Measurements from ENCODE around the gene SLC5A9. TPM values are rescaled to one million over a fixed set of nuclear protein-coding genes. Genes with fewer than 3 reads are reported as not detected.
"Not testable (repeated sequence)": the region's sequence is repeated elsewhere in the genome, so short reads cannot be mapped to it uniquely, and the experiment has no call there.

Gene SLC5A9
- polyA plus RNA-seq, 1 donor (not counting 4 experiments of a cell fraction or from before 2014, with no cell fraction given): not detected

GRCh38 chr1:48208251-48208650 is 14.3 kb upstream of the SLC5A9 start:
- no peak overlapping the region for H3K4me3 ChIP-seq (ENCODE audit: control insufficient read depth in 2 of 3, extremely low read depth in 1 of 3, insufficient read depth in 2 of 3, low read depth in 1 of 3, low read length in 3 of 3)
- H3K27me3 ChIP-seq (ENCODE audit: control insufficient read depth, extremely low read depth, insufficient read depth, low read length): no peaks in the 10 kb centered on the region
- H3K4me1 ChIP-seq (ENCODE audit: control insufficient read depth, extremely low read depth, insufficient read depth, low read length): no peaks in the 10 kb centered on the region
- H3K9ac ChIP-seq (ENCODE audit: control insufficient read depth, extremely low read depth, insufficient read depth, low read length): no peak overlapping the region
- no peaks in the 10 kb centered on the region for H3K36me3 ChIP-seq (ENCODE audit: control insufficient read depth in 2 of 2, extremely low read depth in 1 of 2, insufficient read depth in 2 of 2, low read length in 2 of 2)
- H3K4me2 ChIP-seq (ENCODE audit: control insufficient read depth, extremely low read depth, insufficient read depth, low read depth, low read length): no peak overlapping the region
- H3K27ac ChIP-seq (ENCODE audit: control insufficient read depth, insufficient read depth, low read length): no peak overlapping the region
- TF ChIP-seq EZH2 (IDR thresholded peaks at IDR 0.05; ENCODE audit: low read length) (no peak), CTCF (optimal IDR thresholded peaks at IDR 0.05 in 1 of 3, IDR thresholded peaks at IDR 0.05 in 1 of 3, conservative IDR thresholded peaks at IDR 0.05 in 1 of 3; ENCODE audit: extremely low read depth in 1 of 3, insufficient read depth in 2 of 3, low read length in 3 of 3) (no peak)
- no peaks in the 10 kb centered on the region for H3K9me1 ChIP-seq (ENCODE audit: control insufficient read depth, extremely low read depth, insufficient read depth, low read length)
- H3K9me3 ChIP-seq (ENCODE audit: control insufficient read depth, low read depth, low read length): no peaks in the 10 kb centered on the region
- no peaks in the 10 kb centered on the region for H3K79me2 ChIP-seq (ENCODE audit: control insufficient read depth, insufficient read depth, low read length)
- DNase-seq (ENCODE audit: low read depth, low spot score) (no peak), FAIRE-seq (no peak)
- no peaks in the 10 kb centered on the region for H4K20me1 ChIP-seq (ENCODE audit: control insufficient read depth, extremely low read depth, insufficient read depth, low read length)
- dilution Hi-C loops (cut with MboI; ENCODE audit: extremely low pct_ligation_motif_present, low sequenced_read_pairs): no loop called here
- H2AFZ ChIP-seq (ENCODE audit: control insufficient read depth, low read length): no peak overlapping the region

GRCh38 chr1:48208652-48209051 is 13.9 kb upstream of the SLC5A9 start:
- H3K4me3 ChIP-seq (ENCODE audit: control insufficient read depth in 2 of 3, extremely low read depth in 1 of 3, insufficient read depth in 2 of 3, low read depth in 1 of 3, low read length in 3 of 3): no peak overlapping the region
- H3K4me1 ChIP-seq (ENCODE audit: control insufficient read depth, extremely low read depth, insufficient read depth, low read length): no peaks in the 10 kb centered on the region
- H3K27ac ChIP-seq (ENCODE audit: control insufficient read depth, insufficient read depth, low read length): no peak overlapping the region
- no peak for FAIRE-seq
- H3K9ac ChIP-seq (ENCODE audit: control insufficient read depth, extremely low read depth, insufficient read depth, low read length): no peak overlapping the region
- H3K27me3 ChIP-seq (ENCODE audit: control insufficient read depth, extremely low read depth, insufficient read depth, low read length): no peaks in the 10 kb centered on the region
- no peak overlapping the region for H2AFZ ChIP-seq (ENCODE audit: control insufficient read depth, low read length)
- H3K36me3 ChIP-seq (ENCODE audit: control insufficient read depth in 2 of 2, extremely low read depth in 1 of 2, insufficient read depth in 2 of 2, low read length in 2 of 2): no peaks in the 10 kb centered on the region
- dilution Hi-C loops (cut with MboI; ENCODE audit: extremely low pct_ligation_motif_present, low sequenced_read_pairs): no loop called here
- H3K9me1 ChIP-seq (ENCODE audit: control insufficient read depth, extremely low read depth, insufficient read depth, low read length): no peaks in the 10 kb centered on the region
- no peak overlapping the region for H3K4me2 ChIP-seq (ENCODE audit: control insufficient read depth, extremely low read depth, insufficient read depth, low read depth, low read length)
- DNase-seq (ENCODE audit: low read depth, low spot score): no peak
- no peaks in the 10 kb centered on the region for H4K20me1 ChIP-seq (ENCODE audit: control insufficient read depth, extremely low read depth, insufficient read depth, low read length)
- TF ChIP-seq CTCF (optimal IDR thresholded peaks at IDR 0.05 in 1 of 3, IDR thresholded peaks at IDR 0.05 in 1 of 3, conservative IDR thresholded peaks at IDR 0.05 in 1 of 3; ENCODE audit: extremely low read depth in 1 of 3, insufficient read depth in 2 of 3, low read length in 3 of 3): no peak
- TF ChIP-seq EZH2 (IDR thresholded peaks at IDR 0.05; ENCODE audit: low read length): no peak
- no peaks in the 10 kb centered on the region for H3K9me3 ChIP-seq (ENCODE audit: control insufficient read depth, low read depth, low read length)
- H3K79me2 ChIP-seq (ENCODE audit: control insufficient read depth, insufficient read depth, low read length): no peaks in the 10 kb centered on the region

- H3K27me3 ChIP-seq (ENCODE audit: control insufficient read depth, extremely low read depth, insufficient read depth, low read length); H3K27ac ChIP-seq (ENCODE audit: control insufficient read depth, insufficient read depth, low read length); dilution Hi-C loops (cut with MboI; ENCODE audit: extremely low pct_ligation_motif_present, low sequenced_read_pairs); H4K20me1 ChIP-seq (ENCODE audit: control insufficient read depth, extremely low read depth, insufficient read depth, low read length); H3K9me3 ChIP-seq (ENCODE audit: control insufficient read depth, low read depth, low read length); H3K36me3 ChIP-seq (ENCODE audit: control insufficient read depth in 2 of 2, extremely low read depth in 1 of 2, insufficient read depth in 2 of 2, low read length in 2 of 2); H3K9me1 ChIP-seq (ENCODE audit: control insufficient read depth, extremely low read depth, insufficient read depth, low read length); H2AFZ ChIP-seq (ENCODE audit: control insufficient read depth, low read length); H3K4me2 ChIP-seq (ENCODE audit: control insufficient read depth, extremely low read depth, insufficient read depth, low read depth, low read length); FAIRE-seq; H3K4me3 ChIP-seq (ENCODE audit: control insufficient read depth in 2 of 3, extremely low read depth in 1 of 3, insufficient read depth in 2 of 3, low read depth in 1 of 3, low read length in 3 of 3); H3K4me1 ChIP-seq (ENCODE audit: control insufficient read depth, extremely low read depth, insufficient read depth, low read length); H3K9ac ChIP-seq (ENCODE audit: control insufficient read depth, extremely low read depth, insufficient read depth, low read length); H3K79me2 ChIP-seq (ENCODE audit: control insufficient read depth, insufficient read depth, low read length); DNase-seq (ENCODE audit: low read depth, low spot score): not testable (repeated sequence)
Measured at GRCh38 chr1:48213462-48213861, 9.1 kb upstream of the SLC5A9 start.

GRCh38 chr1:48214366-48214765 is 8.2 kb upstream of the SLC5A9 start:
- H3K9ac ChIP-seq (ENCODE audit: control insufficient read depth, extremely low read depth, insufficient read depth, low read length); H3K4me1 ChIP-seq (ENCODE audit: control insufficient read depth, extremely low read depth, insufficient read depth, low read length); H3K79me2 ChIP-seq (ENCODE audit: control insufficient read depth, insufficient read depth, low read length); H3K9me3 ChIP-seq (ENCODE audit: control insufficient read depth, low read depth, low read length); dilution Hi-C loops (cut with MboI; ENCODE audit: extremely low pct_ligation_motif_present, low sequenced_read_pairs); H3K27ac ChIP-seq (ENCODE audit: control insufficient read depth, insufficient read depth, low read length); H3K4me2 ChIP-seq (ENCODE audit: control insufficient read depth, extremely low read depth, insufficient read depth, low read depth, low read length); H3K27me3 ChIP-seq (ENCODE audit: control insufficient read depth, extremely low read depth, insufficient read depth, low read length); DNase-seq (ENCODE audit: low read depth, low spot score); FAIRE-seq; H3K9me1 ChIP-seq (ENCODE audit: control insufficient read depth, extremely low read depth, insufficient read depth, low read length); H3K36me3 ChIP-seq (ENCODE audit: control insufficient read depth in 2 of 2, extremely low read depth in 1 of 2, insufficient read depth in 2 of 2, low read length in 2 of 2); H2AFZ ChIP-seq (ENCODE audit: control insufficient read depth, low read length); H3K4me3 ChIP-seq (ENCODE audit: control insufficient read depth in 2 of 3, extremely low read depth in 1 of 3, insufficient read depth in 2 of 3, low read depth in 1 of 3, low read length in 3 of 3); H4K20me1 ChIP-seq (ENCODE audit: control insufficient read depth, extremely low read depth, insufficient read depth, low read length): not testable (repeated sequence)
